ENCODE measurements around the gene TBX1.

Gene TBX1

GRCh38 chr22:19756288-19757128 is 4.1 kb upstream of the TBX1 start:
- in situ Hi-C loops (cut with HindIII; ENCODE audit: low pct_ligation_motif_present, low sequenced_read_pairs) = no loop called here
- Histone ChIP-seq H3K27ac (no peak overlapping the region), H3K4me3 (ENCODE audit: low read depth, low read length) (no peak overlapping the region), H3K27me3 (replicated peaks) (peaks cover 81% of the 10 kb centered on the region), H3K36me3 (replicated peaks) (no peaks in the 10 kb centered on the region)
- TF ChIP-seq CTCF (IDR thresholded peaks at IDR 0.05; ENCODE audit: low read depth, low read length, missing control alignments) = peak; percentile 63
- no peak for DNase-seq

DNA sequence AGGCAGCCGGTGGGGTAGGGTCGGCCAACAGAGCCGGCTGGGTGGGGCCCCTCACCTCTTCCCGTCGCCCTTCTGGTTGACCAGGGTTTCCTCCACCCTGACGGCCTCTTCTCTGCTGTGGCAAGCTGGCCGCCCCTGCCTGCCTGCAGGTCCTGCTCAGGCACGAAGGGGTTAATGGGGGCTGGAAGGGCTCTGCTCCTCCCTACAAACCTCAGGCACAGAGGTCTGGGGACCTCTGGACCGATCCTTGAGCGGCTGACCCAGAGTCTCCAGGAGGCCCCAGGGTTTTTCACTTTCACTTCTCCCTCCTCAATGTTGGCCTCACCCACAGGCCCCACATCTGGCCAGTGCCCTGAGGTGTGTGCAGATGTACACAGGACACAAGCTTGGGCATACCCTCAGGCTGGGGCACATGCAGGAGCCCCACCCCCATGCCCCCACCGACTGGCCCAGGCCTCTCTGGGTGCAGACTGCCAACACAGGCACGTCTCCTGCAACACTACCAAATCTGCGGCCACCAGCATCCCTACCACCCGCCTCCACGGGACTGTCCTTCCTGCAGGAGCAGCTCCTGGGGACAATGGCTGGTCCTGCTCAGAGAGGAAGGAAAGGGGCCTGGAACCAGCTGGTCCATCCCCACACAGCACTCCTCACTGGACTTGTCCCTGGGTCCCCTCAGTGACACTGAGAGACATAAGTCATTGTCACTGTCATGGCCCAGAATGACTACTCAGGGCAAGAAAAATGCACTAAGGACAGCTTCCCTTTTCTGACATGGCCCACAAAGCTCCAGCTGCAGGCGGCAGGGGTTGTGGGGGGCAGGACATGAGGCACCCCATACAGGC is 3.2 kb upstream of the TBX1 start:
- Histone ChIP-seq H3K4me3 (ENCODE audit: low read depth, low read length) (no peak overlapping the region), H3K36me3 (replicated peaks) (no peaks in the 10 kb centered on the region), H3K27ac (no peak overlapping the region), H3K27me3 (replicated peaks) (peaks cover 90% of the 10 kb centered on the region)
- DNase-seq = no peak
- in situ Hi-C loops (cut with HindIII; ENCODE audit: low pct_ligation_motif_present, low sequenced_read_pairs) = no loop called here
- TF ChIP-seq CTCF (IDR thresholded peaks at IDR 0.05; ENCODE audit: low read depth, low read length, missing control alignments) = no peak

DNA sequence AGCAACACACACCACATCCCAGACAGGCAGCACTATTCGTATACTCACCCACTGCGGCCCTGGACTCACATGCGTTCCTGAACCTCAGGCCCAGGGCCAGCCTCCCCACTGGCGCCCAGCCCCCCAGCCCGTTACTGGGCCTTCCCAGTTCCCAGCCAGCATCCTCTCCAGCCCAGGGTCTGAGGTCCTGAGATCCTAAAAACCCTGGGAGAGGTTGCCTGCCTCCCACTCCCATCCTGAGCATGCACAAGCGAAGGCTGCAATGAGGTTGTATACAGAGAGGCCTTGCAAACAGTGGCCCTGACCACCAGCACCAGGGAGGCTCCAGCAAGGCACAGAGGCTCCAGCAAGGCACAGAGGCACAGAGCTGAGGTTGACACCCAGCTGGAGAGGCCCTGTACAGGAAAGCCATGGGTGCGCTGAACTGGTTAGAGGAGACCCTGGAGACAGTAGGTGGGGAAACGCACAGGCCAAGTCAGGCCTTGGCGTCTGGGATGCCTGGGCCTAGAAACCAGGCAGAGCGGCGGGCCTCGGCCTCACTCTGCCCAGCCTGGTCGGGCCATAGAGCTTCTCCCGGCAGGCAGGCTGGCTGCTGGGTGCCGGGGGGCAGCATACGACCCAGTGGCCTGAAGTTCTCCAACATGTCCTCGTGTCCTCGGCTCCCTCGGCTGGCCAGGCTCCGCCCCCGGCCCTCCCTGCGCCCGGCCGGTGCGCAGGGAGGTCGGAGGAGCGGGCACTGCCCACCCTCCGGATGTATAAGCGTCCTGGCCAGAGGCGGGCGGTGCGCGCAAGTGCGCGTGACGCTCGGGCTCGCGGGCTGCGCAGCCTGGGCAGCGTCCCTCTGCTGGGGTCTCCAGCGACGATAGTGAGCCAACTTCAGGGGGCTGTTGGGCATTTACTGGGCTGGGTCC is 2.3 kb upstream of the TBX1 start:
- H3K27me3 ChIP-seq (replicated peaks) = peaks cover 89% of the 10 kb centered on the region
- no peak overlapping the region for H3K4me3 ChIP-seq (ENCODE audit: low read depth, low read length)
- H3K27ac ChIP-seq = no peak overlapping the region
- in situ Hi-C loops (cut with HindIII; ENCODE audit: low pct_ligation_motif_present, low sequenced_read_pairs) = no loop called here
- no peak for DNase-seq
- no peak for TF ChIP-seq CTCF (IDR thresholded peaks at IDR 0.05; ENCODE audit: low read depth, low read length, missing control alignments)
- H3K36me3 ChIP-seq (replicated peaks) = no peaks in the 10 kb centered on the region

- no peak for DNase-seq
- H3K4me3 ChIP-seq (ENCODE audit: low read depth, low read length) = no peak overlapping the region
- no peaks in the 10 kb centered on the region for H3K36me3 ChIP-seq (replicated peaks)
- H3K27ac ChIP-seq = no peak overlapping the region
- no peak for TF ChIP-seq CTCF (IDR thresholded peaks at IDR 0.05; ENCODE audit: low read depth, low read length, missing control alignments)
- in situ Hi-C loops (cut with HindIII; ENCODE audit: low pct_ligation_motif_present, low sequenced_read_pairs) = no loop called here
- peaks cover 88% of the 10 kb centered on the region for H3K27me3 ChIP-seq (replicated peaks)
Measured at GRCh38 chr22:19758896-19759426, 1.6 kb upstream of the TBX1 start.

GRCh38 chr22:19759427-19760057 is 1.0 kb upstream of the TBX1 start:
- in situ Hi-C loops (cut with HindIII; ENCODE audit: low pct_ligation_motif_present, low sequenced_read_pairs) = no loop called here
- TF ChIP-seq CTCF (IDR thresholded peaks at IDR 0.05; ENCODE audit: low read depth, low read length, missing control alignments) = no peak
- no peaks in the 10 kb centered on the region for H3K36me3 ChIP-seq (replicated peaks)
- H3K4me3 ChIP-seq (ENCODE audit: low read depth, low read length) = no peak overlapping the region
- no peak overlapping the region for H3K27ac ChIP-seq
- H3K27me3 ChIP-seq (replicated peaks) = peaks cover 86% of the 10 kb centered on the region
- DNase-seq = no peak

All from brain microvascular endothelial cell (primary cell).